OCI-LY3 (cell line): ENCODE measurements around the gene KANSL1.
"Not testable (repeated sequence)": the region's sequence is repeated elsewhere in the genome, so short reads cannot be mapped to it uniquely, and the experiment has no call there.

Experiments
- CTCF ChIP-seq: fragments of 200-600, 300-600 bp; sonication (generic); IDR thresholded peaks from 2 replicates; pipeline ENCODE4 v1.5.1; 2014; ENCODE audit warnings: antibody characterized with exemption, low read length, low read depth
- EZH2phosphoT487 ChIP-seq: fragments of 200-600 bp; shearing (Covaris generic); IDR thresholded peaks from 2 replicates; pipeline ENCODE4 v1.6.1; 2018; ENCODE audit warnings: antibody characterized with exemption, mixed run types, low read depth

DNA sequence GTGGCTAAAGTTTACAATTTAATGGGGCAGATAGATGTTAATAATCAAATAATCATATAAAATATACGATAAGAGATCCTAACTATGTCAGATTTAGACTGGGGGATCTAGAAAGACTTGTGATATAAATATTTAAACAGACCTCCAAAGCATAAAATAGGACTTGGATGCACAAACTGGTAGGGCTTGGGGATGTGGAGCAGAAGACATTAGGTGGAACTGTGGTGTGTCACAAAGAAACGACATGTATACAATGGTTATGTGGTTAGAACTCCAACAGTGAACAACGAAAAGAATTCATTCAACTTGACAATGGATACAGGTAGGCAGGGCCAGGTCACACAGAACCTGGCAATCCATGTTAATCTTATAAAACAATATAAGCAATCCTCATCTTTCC is 90.4 kb downstream of the KANSL1 start:
- TF ChIP-seq CTCF, EZH2phosphoT487: not testable (repeated sequence)
